T-helper 9 cell (primary cell): ENCODE data around the gene TADA3.
A peak's percentile ranks its signal among the peaks of the same experiment; 100 is the strongest.

Source experiments
- DNase-seq: peaks from one replicate; pipeline ENCODE4 v3.0.0-alpha.2; 2020

The TADA3 gene

DNA sequence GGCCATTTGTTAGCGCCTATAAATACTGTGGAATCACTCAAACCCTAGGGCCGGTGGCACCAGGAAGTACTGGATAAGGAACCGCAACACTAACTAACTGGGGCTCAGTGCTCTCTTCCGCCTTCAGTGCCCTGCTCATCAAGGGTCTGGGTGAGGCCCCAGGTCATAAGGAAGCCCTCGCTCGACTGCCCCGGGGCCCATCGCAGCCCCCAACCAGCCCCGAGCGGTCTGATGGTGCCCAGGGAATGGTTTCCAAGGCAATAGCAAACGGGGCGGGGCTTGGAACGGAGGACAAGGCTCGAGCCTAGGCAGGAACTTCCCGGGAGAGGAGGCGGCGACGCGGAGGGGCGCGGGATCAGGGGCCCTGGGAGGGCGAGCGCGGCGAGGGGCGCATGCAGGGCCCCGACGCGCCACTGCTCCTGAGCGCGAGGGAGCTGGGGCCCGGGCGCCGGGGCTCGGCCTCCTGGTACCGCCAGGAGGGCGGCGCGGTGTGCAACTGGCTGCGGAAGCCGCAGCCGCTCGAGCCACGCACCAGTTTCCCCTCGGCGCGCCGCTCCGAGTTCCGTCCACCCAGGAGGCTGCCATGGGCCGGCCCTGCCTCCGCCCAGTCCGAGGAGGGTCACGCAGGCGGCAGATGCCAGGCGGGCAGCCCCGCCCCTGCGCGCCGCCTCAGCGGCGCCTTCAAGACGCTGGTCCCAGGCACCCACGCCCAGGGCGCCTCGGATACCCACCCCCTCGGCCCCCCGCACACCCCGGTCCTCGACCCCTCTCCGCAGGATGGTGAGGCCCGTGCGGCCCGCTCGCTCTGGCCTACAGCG is 17.6 kb upstream of the TADA3 start, which contains the start of gene TTLL3:
Gene TTLL3 (plus strand): TSS at position 648 of the 818 bp plus-strand sequence. CDS start 400 bp downstream, outside the sequence.
- peak; percentile 34 for DNase-seq

DNA sequence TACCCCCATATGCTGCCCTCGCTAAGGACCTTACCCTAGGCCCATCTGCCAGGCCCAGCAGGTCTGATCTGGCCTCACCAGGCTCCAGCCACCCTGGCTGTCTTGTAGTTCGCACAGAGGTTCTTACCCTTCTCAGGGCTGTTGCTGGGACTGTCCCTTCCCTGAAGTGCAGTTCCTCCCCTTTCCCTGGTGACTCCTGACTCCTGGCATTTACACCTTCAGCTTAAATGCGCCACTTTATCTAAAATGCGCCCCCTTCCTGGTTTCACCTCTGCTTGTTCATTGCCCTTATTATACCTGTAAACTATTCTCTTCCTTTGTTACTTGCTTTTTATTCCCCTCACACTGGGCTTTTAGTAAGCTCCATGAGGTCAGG is 17.0 kb upstream of the TADA3 start:
- DNase-seq, result no peak

- peak; percentile 20 for DNase-seq
These were observed 16.2 kb upstream of the TADA3 start for GRCh38 chr3:9808345-9809037.

DNA sequence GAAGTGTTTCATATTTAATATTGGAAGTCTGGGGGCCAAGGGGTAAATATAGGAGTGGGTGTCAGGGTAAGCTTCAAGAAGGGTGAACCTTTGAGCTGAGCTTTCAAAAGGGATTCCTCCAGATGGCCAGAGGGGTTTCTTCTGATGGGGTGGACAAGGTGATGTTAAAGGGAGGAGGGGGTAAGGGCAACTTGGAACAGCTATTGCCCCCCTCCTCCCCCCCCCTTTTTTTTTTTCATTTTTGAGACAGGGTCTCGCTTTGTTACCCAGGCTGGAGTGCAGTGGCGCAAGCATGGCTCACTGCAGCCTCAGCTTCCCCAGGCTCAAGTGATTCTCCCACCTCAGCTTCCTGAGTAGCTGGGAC is 15.7 kb upstream of the TADA3 start:
- no peak for DNase-seq

GRCh38 chr3:9806688-9807589 is 14.7 kb upstream of the TADA3 start:
- no peak for DNase-seq

- no peak for DNase-seq
These were observed 13.9 kb upstream of the TADA3 start for GRCh38 chr3:9806137-9806536.

GRCh38 chr3:9804996-9805395 is 12.7 kb upstream of the TADA3 start:
- DNase-seq, result no peak

DNA sequence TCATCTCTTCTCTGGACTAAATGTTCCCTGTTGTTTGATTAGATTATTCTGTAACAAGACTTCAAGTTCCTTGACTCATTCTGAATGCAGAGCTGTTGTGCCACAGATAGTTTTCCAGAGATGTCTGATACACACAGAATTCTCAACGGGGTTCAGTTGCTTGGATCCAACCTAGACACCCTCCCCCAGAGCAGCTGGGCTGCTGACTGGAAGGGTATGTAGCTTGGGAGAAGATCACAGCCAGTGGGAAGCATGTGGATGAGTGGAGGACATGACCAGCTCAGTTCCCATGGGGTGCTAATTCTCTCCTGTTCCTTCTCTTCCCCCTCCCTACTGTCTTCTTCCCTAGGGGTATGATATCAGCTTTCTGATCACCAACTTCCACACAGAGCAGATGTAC is 11.2 kb upstream of the TADA3 start:
- no peak for DNase-seq

GRCh38 chr3:9800529-9800928 is 8.3 kb upstream of the TADA3 start:
- DNase-seq, result no peak

GRCh38 chr3:9797196-9797945 is 5.1 kb upstream of the TADA3 start:
- DNase-seq, result no peak

- no peak for DNase-seq
These were observed 2.9 kb upstream of the TADA3 start for GRCh38 chr3:9795207-9795606.

DNA sequence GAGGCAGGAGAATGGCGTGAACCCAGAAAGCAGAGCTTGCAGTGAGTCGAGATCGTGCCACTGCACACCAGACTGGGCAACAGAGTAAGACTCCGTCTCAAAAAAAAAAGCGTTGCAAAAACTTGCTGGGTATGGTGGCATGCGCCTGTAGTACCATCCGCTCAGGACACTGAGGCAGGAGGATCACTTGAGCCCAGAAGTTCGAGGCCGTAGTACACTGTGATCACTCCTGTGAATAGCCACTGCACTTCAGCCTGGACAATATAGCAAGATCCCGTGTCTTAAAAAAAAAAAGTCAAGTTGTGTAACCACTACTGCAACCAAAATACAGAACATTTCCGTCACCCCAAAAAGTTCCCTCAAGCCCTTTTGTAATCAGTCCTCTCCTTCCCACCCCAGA is 2.1 kb upstream of the TADA3 start:
- DNase-seq, result no peak

DNA sequence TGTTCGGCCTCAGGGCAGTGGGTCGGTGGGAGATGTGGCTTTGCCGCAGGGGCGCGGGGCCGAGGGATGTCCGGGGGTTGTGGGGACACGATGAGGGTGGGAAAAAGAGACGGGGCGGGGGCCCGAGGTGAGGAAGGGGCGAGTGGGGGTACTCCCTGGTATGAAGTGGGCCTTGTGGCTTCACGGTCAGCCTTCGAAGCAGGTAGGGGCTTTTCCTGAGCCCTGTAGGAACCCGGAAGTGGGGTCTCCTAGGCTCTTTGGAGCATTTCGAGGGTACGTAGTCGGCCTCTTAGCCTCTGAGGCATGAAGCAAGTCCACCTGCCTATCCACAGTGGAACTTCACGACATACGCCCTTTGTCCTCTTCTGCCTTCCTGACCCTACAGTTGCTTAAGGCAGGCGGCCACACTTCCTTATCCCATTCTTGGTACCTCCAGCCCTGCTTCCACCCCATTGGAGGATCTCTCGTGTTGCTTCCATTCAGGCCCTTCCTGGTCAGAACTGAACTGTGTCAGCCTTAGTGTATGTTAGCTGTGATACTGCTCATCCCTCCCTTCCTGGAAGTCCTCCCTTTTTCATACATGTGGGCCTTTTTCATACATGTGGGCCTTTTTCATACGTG is 998 bp upstream of the TADA3 start:
- DNase-seq, result no peak

DNA sequence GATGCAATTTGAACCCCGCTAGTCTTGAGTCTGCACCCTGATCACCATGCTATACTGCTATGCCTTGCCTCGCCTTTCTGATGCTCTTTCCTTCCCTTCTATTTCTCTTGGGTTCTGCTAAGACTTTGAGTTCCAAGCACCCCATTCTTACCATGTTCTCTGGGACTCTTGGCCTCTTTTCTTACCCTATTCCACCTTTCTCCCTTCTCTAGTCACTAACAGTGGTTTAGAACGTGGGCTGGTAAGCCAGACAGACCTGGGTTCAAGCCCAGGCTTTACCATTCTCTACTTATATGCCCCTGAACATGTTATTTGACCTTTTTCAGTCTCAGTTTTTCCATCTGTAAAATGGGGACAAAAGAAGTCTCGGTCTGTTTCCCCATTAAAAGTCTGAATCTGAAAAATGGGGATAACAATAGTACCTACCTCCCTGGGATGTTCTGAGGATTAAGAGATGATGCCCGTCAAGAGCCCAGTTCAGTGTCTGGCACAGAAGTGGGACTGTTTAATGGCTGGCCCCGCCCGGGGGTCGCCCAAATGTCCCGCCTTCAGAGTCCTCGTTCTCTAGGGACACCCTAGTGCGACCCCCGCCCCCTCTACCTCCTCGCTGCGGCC is 376 bp downstream of the TADA3 start:
- no peak for DNase-seq

GRCh38 chr3:9791127-9791526 is 1.1 kb downstream of the TADA3 start:
- DNase-seq, result no peak

GRCh38 chr3:9787714-9788113 is 4.6 kb downstream of the TADA3 start:
- DNase-seq, result no peak

GRCh38 chr3:9786825-9787669 is 5.2 kb downstream of the TADA3 start:
- no peak for DNase-seq

DNA sequence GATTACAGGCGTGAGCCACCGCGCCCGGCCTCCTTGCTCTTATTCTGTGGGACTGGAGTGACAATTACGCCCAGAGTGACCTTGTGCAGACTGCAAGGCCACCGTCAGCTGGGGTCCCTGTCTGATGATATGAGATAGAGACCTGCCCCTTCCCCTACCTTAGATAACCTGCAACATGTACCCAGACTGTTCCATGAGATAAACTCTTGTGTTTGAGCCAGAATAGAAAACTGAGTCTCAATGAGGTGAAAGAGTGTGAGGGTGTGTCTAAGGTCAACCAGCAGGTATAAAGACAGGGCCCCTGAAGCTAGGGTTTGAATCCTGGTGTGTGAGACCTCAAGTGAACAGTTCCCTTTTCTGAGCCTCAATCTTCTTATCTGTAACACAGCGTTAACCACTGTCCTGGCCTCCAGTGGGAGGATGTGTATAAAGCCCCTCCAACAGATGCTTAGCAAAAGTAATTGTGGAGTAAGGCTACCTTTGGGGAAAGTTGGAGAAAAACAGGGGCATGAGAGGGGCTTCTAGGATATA is 6.0 kb downstream of the TADA3 start:
- DNase-seq, result no peak

DNA sequence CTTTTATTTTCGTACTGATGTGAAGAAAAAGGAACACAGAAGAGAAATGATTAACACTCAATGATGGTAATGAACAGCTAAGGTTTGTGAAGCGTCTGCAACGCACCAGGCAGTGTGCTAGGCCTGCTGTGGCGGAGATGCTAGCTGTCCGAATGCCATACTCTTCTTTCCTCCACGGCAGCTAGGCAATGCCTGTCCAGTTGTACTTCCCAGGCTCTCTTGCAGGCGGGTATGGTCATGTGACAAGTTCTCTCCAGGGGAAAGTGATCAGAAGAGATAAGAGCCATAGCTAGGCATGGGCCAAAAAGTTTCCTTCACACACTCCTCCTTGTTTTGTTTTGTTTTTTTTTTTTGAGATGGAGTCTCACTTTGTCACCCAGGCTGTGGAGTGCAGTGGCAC is 6.7 kb downstream of the TADA3 start:
- DNase-seq, result no peak

DNA sequence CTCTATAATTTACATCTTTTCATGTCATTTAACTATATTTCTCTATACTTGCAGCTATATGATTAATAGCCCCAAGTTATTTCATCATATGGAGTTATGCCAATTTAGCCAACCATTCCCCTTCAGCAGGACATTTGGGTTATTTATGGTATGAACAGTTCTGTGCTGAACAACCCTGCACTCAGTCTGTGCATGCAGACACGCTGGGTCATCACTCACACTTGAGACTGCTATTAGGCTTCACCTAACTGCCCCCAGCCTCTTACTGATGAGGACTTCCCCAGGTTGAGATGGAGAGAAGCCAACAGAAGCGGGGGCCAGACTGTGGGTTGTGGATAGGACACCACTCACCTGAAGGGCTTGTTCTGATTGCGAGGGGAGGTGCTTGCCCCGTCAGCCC is 7.3 kb downstream of the TADA3 start:
- DNase-seq, result no peak
